Placental pericyte (primary cell): ENCODE results near the gene GPC3. TPM values are rescaled to one million over a fixed set of nuclear protein-coding genes. Genes with fewer than 3 reads are reported as not detected.

Source experiments
- small RNA-seq: library from RNA; depleted of rRNA; stranded (forward); fragments of <200 nt; gene quantifications from one replicate; pipeline ENCODE3, GENCODE V24; 2012; ENCODE audit warnings: low replicate concordance
- total RNA-seq: library from RNA; depleted of rRNA; stranded (reverse); fragments of >200 nt; gene quantifications from 2 replicates; pipeline ENCODE4 v1.2.3, GENCODE V29; 2012

Gene GPC3
- 4.2 TPM in 1 of 2 replicates, not detected in the other for total RNA-seq

GRCh38 chrX:133985164-133985966 lies at the start of gene GPC3:
Gene GPC3 (minus strand): TSS chrX:133985594.

Small RNA genes lying within 50 kb of the gene (small RNA-seq; reads per million reads assigned to genes)
- gene RNU6-203P, result not detected
